Fibroblast of lung (primary cell): ENCODE results near the gene TUBGCP6. TPM values are rescaled to one million over a fixed set of nuclear protein-coding genes. Genes with fewer than 3 reads are reported as not detected.

Source experiments
- DNase-seq, 2 donors: peaks; one replicate each; pipeline versions ENCODE4 v3.0.0 to v3.0.0-alpha.2; 2010; ENCODE audit warnings: low read depth in 2 of 2
- H2AFZ ChIP-seq: 2 replicates; pipeline ENCODE4 v1.5.1; 2012; ENCODE audit warnings: low read length, control low read depth, inconsistent platforms
- H3K27ac ChIP-seq: 2 replicates; pipeline ENCODE4 v1.5.1; 2011; ENCODE audit warnings: low read length, control low read depth; ENCODE audit not compliant: insufficient read depth
- H3K27me3 ChIP-seq: 2 replicates; pipeline ENCODE4 v1.5.1; 2011; ENCODE audit warnings: mild to moderate bottlenecking, low read length; ENCODE audit not compliant: control insufficient read depth, insufficient read depth
- H3K36me3 ChIP-seq: 2 replicates; pipeline ENCODE4 v1.5.1; 2011; ENCODE audit warnings: low read length; ENCODE audit not compliant: control insufficient read depth, insufficient read depth
- H3K4me1 ChIP-seq: 2 replicates; pipeline ENCODE4 v1.5.1; 2011; ENCODE audit warnings: low read length; ENCODE audit not compliant: control insufficient read depth, insufficient read depth; ENCODE audit errors: extremely low read depth
- H3K4me2 ChIP-seq: 2 replicates; pipeline ENCODE4 v1.5.1; 2011; ENCODE audit warnings: low read length, control low read depth; ENCODE audit not compliant: insufficient read depth; ENCODE audit errors: extremely low read depth
- H3K4me3 ChIP-seq, 4 experiments: fragments of 200-600 bp in 1 of 4; sonication (generic) in 1 of 4; replicated peaks in 1 of 4; 2 replicates each; pipeline ENCODE4 v1.5.1; 2011 to 2016; ENCODE audit warnings: low read length in 4 of 4, low read depth in 3 of 4, mild to moderate bottlenecking in 3 of 4, control low read depth in 2 of 4, inconsistent platforms in 1 of 4, mixed read lengths in 1 of 4; ENCODE audit not compliant: insufficient read depth in 1 of 4; ENCODE audit errors: control extremely low read depth in 1 of 4
- H3K79me2 ChIP-seq: 2 replicates; pipeline ENCODE4 v1.5.1; 2012; ENCODE audit warnings: mild to moderate bottlenecking, low read length, inconsistent platforms; ENCODE audit not compliant: control insufficient read depth, insufficient read depth
- H3K9ac ChIP-seq: 2 replicates; pipeline ENCODE4 v1.5.1; 2011; ENCODE audit warnings: mild to moderate bottlenecking, low read length, control low read depth; ENCODE audit not compliant: insufficient read depth
- H3K9me3 ChIP-seq: 2 replicates; pipeline ENCODE4 v1.5.1; 2012; ENCODE audit warnings: low read depth, low read length; ENCODE audit not compliant: control insufficient read depth, insufficient read depth
- H4K20me1 ChIP-seq: 2 replicates; pipeline ENCODE4 v1.5.1; 2011; ENCODE audit warnings: low read length; ENCODE audit not compliant: control insufficient read depth, insufficient read depth; ENCODE audit errors: extremely low read depth
- CTCF ChIP-seq, 2 donors: IDR thresholded peaks in 1 of 2; conservative IDR thresholded peaks in 1 of 2; 1 replicate in 1 of 2; 2 replicates in 1 of 2; pipeline ENCODE4 v1.5.1; 2011 to 2012; ENCODE audit warnings: low read length in 2 of 2, control low read depth in 1 of 2, inconsistent platforms in 1 of 2, low read depth in 1 of 2, mild to moderate bottlenecking in 1 of 2
- EZH2 ChIP-seq: IDR thresholded peaks from 2 replicates; pipeline ENCODE4 v1.5.1; 2012; ENCODE audit warnings: low read length, control low read depth, mild to moderate bottlenecking; ENCODE audit errors: missing control alignments
- polyA plus RNA-seq, 2 donors: library from polyadenylated mRNA; depleted of rRNA in 1 of 2; stranded (reverse) in 1 of 2; unstranded in 1 of 2; fragments of >200 nt; gene quantifications; 2 replicates each; pipeline ENCODE4 v1.2.1, GENCODE V29; 2011 to 2012; ENCODE audit warnings: missing spikeins in 1 of 2
- total RNA-seq: library from RNA; depleted of rRNA; stranded (reverse); fragments of >200 nt; gene quantifications from 2 replicates; pipeline ENCODE4 v1.2.1, GENCODE V29; 2014

Gene TUBGCP6
- total and polyA plus RNA-seq, 2 donors (not counting 1 experiment from before 2014, with no cell fraction given), result 6.7 to 23.8 TPM

DNA sequence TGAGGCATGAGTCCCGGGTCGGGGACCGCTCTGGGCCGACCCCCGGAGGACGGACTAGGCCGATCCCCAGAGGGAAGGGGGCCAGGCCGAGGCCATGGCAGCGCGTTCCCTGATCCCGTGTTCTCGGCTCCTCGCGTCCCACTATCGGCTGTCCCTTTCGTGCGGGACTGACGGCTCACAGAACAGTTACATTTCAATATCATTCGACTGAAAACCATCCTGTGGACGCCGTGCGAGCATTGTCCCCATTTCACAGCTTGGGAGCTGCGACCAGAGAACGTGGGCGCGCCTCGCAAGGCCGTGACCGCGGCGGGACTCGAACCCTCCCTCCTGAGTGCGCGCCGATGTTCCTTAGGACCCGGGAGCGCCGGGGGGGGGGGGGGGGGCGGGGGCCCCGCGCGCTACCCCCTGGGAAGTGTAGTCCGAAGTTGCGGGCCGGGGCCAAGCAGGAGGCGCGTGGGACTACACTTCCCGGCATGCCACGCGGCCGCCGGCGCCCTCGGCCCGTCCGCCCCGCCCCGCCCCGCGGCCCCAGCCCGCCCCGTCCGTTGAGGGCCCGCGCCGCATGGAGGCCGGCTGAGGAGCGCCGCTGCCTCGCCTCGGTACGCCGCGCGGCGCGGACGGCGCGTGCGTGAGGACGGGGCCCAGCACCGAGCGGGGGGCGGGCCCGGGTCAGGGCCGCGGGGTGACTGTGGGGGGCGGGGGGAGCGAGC, 59.3 kb downstream of the TUBGCP6 start, which contains the start of gene TRABD:
Gene TRABD, plus strand, starts transcription at position 539 of the 713 bp plus-strand sequence. CDS start 7,148 bp downstream, outside the sequence.
- H3K27ac ChIP-seq, result peak within 1 kb of the TSS; percentile 44

GRCh38 chr22:50184902-50185374, 59.9 kb downstream of the TUBGCP6 start:
- TF ChIP-seq CTCF (conservative IDR thresholded peaks at IDR 0.05 in 1 of 2, IDR thresholded peaks at IDR 0.05 in 1 of 2; ENCODE audit: low read depth in 1 of 2, low read length in 2 of 2) (no peak), EZH2 (no peak)

More for the DNA sequence above, 59.3 kb downstream of the TUBGCP6 start, which contains the start of gene TRABD:
- H3K79me2 ChIP-seq, result peaks cover 23% of the 10 kb centered on the region
- peak within 1 kb of the TSS; percentile 96 for H2AFZ ChIP-seq
- H3K4me1 ChIP-seq, result peaks cover 14% of the 10 kb centered on the region
- H4K20me1 ChIP-seq, result no peaks in the 10 kb centered on the region
- H3K36me3 ChIP-seq, result peaks cover 5% of the 10 kb centered on the region
- peak within 1 kb of the TSS; percentile 45 to 68 (median 61) for H3K4me3 ChIP-seq
- no peaks in the 10 kb centered on the region for H3K27me3 ChIP-seq
- TF ChIP-seq CTCF (conservative IDR thresholded peaks at IDR 0.05 in 1 of 2, IDR thresholded peaks at IDR 0.05 in 1 of 2; ENCODE audit: low read depth in 1 of 2, low read length in 2 of 2) (no peak), EZH2 (no peak)
- peak; percentile 79 to 88 for DNase-seq
- peak within 1 kb of the TSS; percentile 87 for H3K4me2 ChIP-seq
- no peaks in the 10 kb centered on the region for H3K9me3 ChIP-seq
- peak within 1 kb of the TSS; percentile 65 for H3K9ac ChIP-seq

GRCh38 chr22:50184004-50184901, 60.6 kb downstream of the TUBGCP6 start:
- TF ChIP-seq CTCF (conservative IDR thresholded peaks at IDR 0.05 in 1 of 2, IDR thresholded peaks at IDR 0.05 in 1 of 2; ENCODE audit: low read depth in 1 of 2, low read length in 2 of 2) (no peak), EZH2 (no peak)
- H3K36me3 ChIP-seq, result peaks cover 5% of the 10 kb centered on the region
- no peaks in the 10 kb centered on the region for H4K20me1 ChIP-seq
- H3K4me1 ChIP-seq, result peaks cover 5% of the 10 kb centered on the region
- no peak overlapping the region for H3K9ac ChIP-seq
- no peak overlapping the region for H3K4me3 ChIP-seq
- H3K79me2 ChIP-seq, result peaks cover 16% of the 10 kb centered on the region
- H3K27me3 ChIP-seq, result no peaks in the 10 kb centered on the region
- H2AFZ ChIP-seq, result peak overlapping the region; percentile 23
- H3K27ac ChIP-seq, result no peak overlapping the region
- peak; percentile 51 for DNase-seq
- peak overlapping the region; percentile 5 for H3K4me2 ChIP-seq
- H3K9me3 ChIP-seq, result no peaks in the 10 kb centered on the region

More at GRCh38 chr22:50184902-50185374, 59.9 kb downstream of the TUBGCP6 start:
- H4K20me1 ChIP-seq, result no peaks in the 10 kb centered on the region
- peaks cover 10% of the 10 kb centered on the region for H3K4me1 ChIP-seq
- H3K4me2 ChIP-seq, result peak overlapping the region; percentile 87
- peak overlapping the region; percentile 96 for H2AFZ ChIP-seq
- H3K27me3 ChIP-seq, result no peaks in the 10 kb centered on the region
- peak overlapping the region; percentile 41 to 58 (median 48) for H3K4me3 ChIP-seq
- peaks cover 19% of the 10 kb centered on the region for H3K79me2 ChIP-seq
- H3K9ac ChIP-seq, result peak overlapping the region; percentile 53
- H3K27ac ChIP-seq, result no peak overlapping the region
- H3K36me3 ChIP-seq, result peaks cover 5% of the 10 kb centered on the region
- DNase-seq, result no peak
- no peaks in the 10 kb centered on the region for H3K9me3 ChIP-seq
